ENCODE data around the gene SEC11C. TPM values are rescaled to one million over a fixed set of nuclear protein-coding genes. Genes with fewer than 3 reads are reported as not detected.
A peak's percentile ranks its signal among the peaks of the same experiment; 100 is the strongest.

SEC11C gene
- total and polyA plus RNA-seq, 9 of the 15 experiments (the other 6 are each of a cell fraction or from before 2014, with no cell fraction given), result 22.0 to 71.3 (median 36.5) TPM

- DNase-seq (ENCODE audit: extremely low read depth in 1 of 4, low spot score in 3 of 4), result no peak
- WGBS (ENCODE audit: insufficient coverage, low coverage, missing lambda C conversion rate), result 0% methylated on average over 2 of the region's 2 CpGs
- no peak overlapping the region for H3K4me3 ChIP-seq
- BruUV-seq (replicated peaks), result no TSS peak
- H3K9ac ChIP-seq (ENCODE audit: insufficient read depth in 1 of 2, low read depth in 2 of 2, low read length in 2 of 2), result no peak overlapping the region
- CTCF ChIA-PET (ENCODE audit: low intra/inter-chr PET ratio), result no interaction called here
- 0 out of 2 replicates have a peak, but pooled peaks cover 2% of the 10 kb centered on the region for H3K9me3 ChIP-seq (replicated peaks; ENCODE audit: control insufficient read depth, insufficient read depth, low read depth, low read length)
- ATAC-seq, result no peak
- H4K20me1 ChIP-seq (replicated peaks; ENCODE audit: control insufficient read depth, insufficient read depth, low read length), result no peaks in the 10 kb centered on the region
- intact Hi-C loops (cut with micrococcal nuclease) (no loop called here), in situ Hi-C loops (cut with MboI) (no loop called here)
- no peaks in the 10 kb centered on the region for H3K27me3 ChIP-seq (ENCODE audit: control insufficient read depth in 2 of 2, insufficient read depth in 2 of 2, low read length in 2 of 2)
- no peak overlapping the region for H3K4me2 ChIP-seq (ENCODE audit: insufficient read depth, low read length)
- FAIRE-seq, result no peak
- no peak for TF ChIP-seq KLF16 (IDR thresholded peaks at IDR 0.05)
- TF ChIP-seq CBX3 (IDR thresholded peaks at IDR 0.05; ENCODE audit: borderline replicate concordance in 1 of 2, low read length in 2 of 2), result 0 out of 3 replicates have a peak, but pooled peaks of 1 of the 2 experiments have one; percentile 35
- no peak for TF ChIP-seq CBX8 (IDR thresholded peaks at IDR 0.05; ENCODE audit: borderline replicate concordance, extremely low read depth, low read depth, low read length, poor library complexity, severe bottlenecking)
- TF ChIP-seq ZKSCAN1 (IDR thresholded peaks at IDR 0.05; ENCODE audit: low read depth, low read length), result no peak
- no peak for TF ChIP-seq SNIP1 (IDR thresholded peaks at IDR 0.05; ENCODE audit: low read depth)
- TF ChIP-seq, protein P1, sequence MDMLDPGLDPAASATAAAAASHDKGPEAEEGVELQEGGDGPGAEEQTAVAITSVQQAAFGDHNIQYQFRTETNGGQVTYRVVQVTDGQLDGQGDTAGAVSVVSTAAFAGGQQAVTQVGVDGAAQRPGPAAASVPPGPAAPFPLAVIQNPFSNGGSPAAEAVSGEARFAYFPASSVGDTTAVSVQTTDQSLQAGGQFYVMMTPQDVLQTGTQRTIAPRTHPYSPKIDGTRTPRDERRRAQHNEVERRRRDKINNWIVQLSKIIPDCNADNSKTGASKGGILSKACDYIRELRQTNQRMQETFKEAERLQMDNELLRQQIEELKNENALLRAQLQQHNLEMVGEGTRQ (CRISPR knock-in tag; IDR thresholded peaks at IDR 0.05), result no peak
- TF ChIP-seq, protein P2, sequence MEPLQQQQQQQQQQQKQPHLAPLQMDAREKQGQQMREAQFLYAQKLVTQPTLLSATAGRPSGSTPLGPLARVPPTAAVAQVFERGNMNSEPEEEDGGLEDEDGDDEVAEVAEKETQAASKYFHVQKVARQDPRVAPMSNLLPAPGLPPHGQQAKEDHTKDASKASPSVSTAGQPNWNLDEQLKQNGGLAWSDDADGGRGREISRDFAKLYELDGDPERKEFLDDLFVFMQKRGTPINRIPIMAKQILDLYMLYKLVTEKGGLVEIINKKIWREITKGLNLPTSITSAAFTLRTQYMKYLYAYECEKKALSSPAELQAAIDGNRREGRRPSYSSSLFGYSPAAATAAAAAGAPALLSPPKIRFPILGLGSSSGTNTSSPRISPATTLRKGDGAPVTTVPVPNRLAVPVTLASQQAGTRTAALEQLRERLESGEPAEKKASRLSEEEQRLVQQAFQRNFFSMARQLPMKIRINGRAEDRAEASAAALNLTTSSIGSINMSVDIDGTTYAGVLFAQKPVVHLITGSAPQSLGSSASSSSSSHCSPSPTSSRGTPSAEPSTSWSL (CRISPR knock-in tag; IDR thresholded peaks at IDR 0.05; ENCODE audit: borderline replicate concordance), result no peak
- TF ChIP-seq ZNF766 (CRISPR knock-in tag; conservative IDR thresholded peaks at IDR 0.05), result no peak
- peak; percentile 88 for TF ChIP-seq TRIM28 (IDR thresholded peaks at IDR 0.05)
- TF ChIP-seq, protein P3, sequence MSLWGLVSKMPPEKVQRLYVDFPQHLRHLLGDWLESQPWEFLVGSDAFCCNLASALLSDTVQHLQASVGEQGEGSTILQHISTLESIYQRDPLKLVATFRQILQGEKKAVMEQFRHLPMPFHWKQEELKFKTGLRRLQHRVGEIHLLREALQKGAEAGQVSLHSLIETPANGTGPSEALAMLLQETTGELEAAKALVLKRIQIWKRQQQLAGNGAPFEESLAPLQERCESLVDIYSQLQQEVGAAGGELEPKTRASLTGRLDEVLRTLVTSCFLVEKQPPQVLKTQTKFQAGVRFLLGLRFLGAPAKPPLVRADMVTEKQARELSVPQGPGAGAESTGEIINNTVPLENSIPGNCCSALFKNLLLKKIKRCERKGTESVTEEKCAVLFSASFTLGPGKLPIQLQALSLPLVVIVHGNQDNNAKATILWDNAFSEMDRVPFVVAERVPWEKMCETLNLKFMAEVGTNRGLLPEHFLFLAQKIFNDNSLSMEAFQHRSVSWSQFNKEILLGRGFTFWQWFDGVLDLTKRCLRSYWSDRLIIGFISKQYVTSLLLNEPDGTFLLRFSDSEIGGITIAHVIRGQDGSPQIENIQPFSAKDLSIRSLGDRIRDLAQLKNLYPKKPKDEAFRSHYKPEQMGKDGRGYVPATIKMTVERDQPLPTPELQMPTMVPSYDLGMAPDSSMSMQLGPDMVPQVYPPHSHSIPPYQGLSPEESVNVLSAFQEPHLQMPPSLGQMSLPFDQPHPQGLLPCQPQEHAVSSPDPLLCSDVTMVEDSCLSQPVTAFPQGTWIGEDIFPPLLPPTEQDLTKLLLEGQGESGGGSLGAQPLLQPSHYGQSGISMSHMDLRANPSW (CRISPR knock-in tag; IDR thresholded peaks at IDR 0.05), result no peak
- no peak for TF ChIP-seq ZBED1 (IDR thresholded peaks at IDR 0.05)
- peak; percentile 49; the same call in 1 of the 2 replicates for TF ChIP-seq CBX5 (IDR thresholded peaks at IDR 0.05; ENCODE audit: borderline replicate concordance, low read depth)
- no peak for TF ChIP-seq ZNF232 (CRISPR knock-in tag; IDR thresholded peaks at IDR 0.05)
- TF ChIP-seq PATZ1 (CRISPR knock-in tag; IDR thresholded peaks at IDR 0.05; ENCODE audit: borderline replicate concordance), result no peak
- no peak for TF ChIP-seq GATAD2A (IDR thresholded peaks at IDR 0.05)
- TF ChIP-seq ZNF174 (CRISPR knock-in tag; IDR thresholded peaks at IDR 0.05), result no peak
- no peak for TF ChIP-seq MAFF (IDR thresholded peaks at IDR 0.05; ENCODE audit: low read length)
- no peaks in the 10 kb centered on the region for H3K36me3 ChIP-seq (ENCODE audit: control insufficient read depth, insufficient read depth, low read length)
- no peaks in the 10 kb centered on the region for H3K9me1 ChIP-seq (ENCODE audit: control insufficient read depth, insufficient read depth, low read length)
- H3K79me2 ChIP-seq (ENCODE audit: control insufficient read depth, insufficient read depth, low read length), result no peaks in the 10 kb centered on the region
- no peak overlapping the region for H2AFZ ChIP-seq (ENCODE audit: low read depth, low read length)
- H3K27ac ChIP-seq (ENCODE audit: extremely low read depth, low read depth, low read length), result no peak overlapping the region
- no peaks in the 10 kb centered on the region for H3K4me1 ChIP-seq (replicated peaks in 1 of 2; ENCODE audit: control insufficient read depth in 2 of 2, insufficient read depth in 2 of 2, low read length in 2 of 2)
- POLR2A ChIA-PET, result no interaction called here
Measured at GRCh38 chr18:59172664-59173249, 33.1 kb downstream of the SEC11C start.
